ENCODE measurements around the gene C11orf86. TPM values are rescaled to one million over a fixed set of nuclear protein-coding genes. Genes with fewer than 3 reads are reported as not detected.
"Not testable (repeated sequence)": the region's sequence is repeated elsewhere in the genome, so short reads cannot be mapped to it uniquely, and the experiment has no call there.

C11orf86 gene
- polyA plus RNA-seq, 3 donors = 0.07 to 0.44 TPM; not detected in 1

GRCh38 chr11:66988741-66989140, 13.6 kb downstream of the C11orf86 start:
- DNase-seq = not testable (repeated sequence)

- DNase-seq = not testable (repeated sequence)
These were observed 14.3 kb downstream of the C11orf86 start for GRCh38 chr11:66989360-66989759.

GRCh38 chr11:66992041-66992440, 16.9 kb downstream of the C11orf86 start:
- no peak for DNase-seq

- DNase-seq = no peak
These were observed 21.6 kb downstream of the C11orf86 start for GRCh38 chr11:66996609-66997273.

GRCh38 chr11:66999555-66999954, 24.5 kb downstream of the C11orf86 start:
- DNase-seq = no peak

- no peak for DNase-seq
These were observed 26.2 kb downstream of the C11orf86 start for GRCh38 chr11:67001332-67001731.

- no peak for DNase-seq
These were observed 27.3 kb downstream of the C11orf86 start for GRCh38 chr11:67002297-67002913.

GRCh38 chr11:67002921-67003411, 27.9 kb downstream of the C11orf86 start:
- DNase-seq = no peak

- DNase-seq = not testable (repeated sequence)
These were observed 30.1 kb downstream of the C11orf86 start for GRCh38 chr11:67005200-67005599.

- no peak for DNase-seq
These were observed 31.2 kb downstream of the C11orf86 start for GRCh38 chr11:67006029-67006884.

- no peak for DNase-seq
These were observed 32.0 kb downstream of the C11orf86 start for GRCh38 chr11:67007126-67007525.

- DNase-seq = no peak
These were observed 35.3 kb downstream of the C11orf86 start for GRCh38 chr11:67010296-67010905.

- DNase-seq = no peak
These were observed 38.5 kb downstream of the C11orf86 start for GRCh38 chr11:67013511-67014045.

GRCh38 chr11:67014343-67014742, 39.2 kb downstream of the C11orf86 start:
- no peak for DNase-seq

- no peak for DNase-seq
These were observed 39.9 kb downstream of the C11orf86 start for GRCh38 chr11:67015048-67015447.

GRCh38 chr11:67016550-67016949, 41.4 kb downstream of the C11orf86 start:
- DNase-seq = no peak

GRCh38 chr11:67020949-67021348, 45.8 kb downstream of the C11orf86 start:
- DNase-seq = no peak

- no peak for DNase-seq
These were observed 47.3 kb downstream of the C11orf86 start for GRCh38 chr11:67022341-67022933.

GRCh38 chr11:67022961-67023956, 48.2 kb downstream of the C11orf86 start, which contains the start of gene SYT12:
Gene SYT12 (plus strand): TSS chr11:67023134. CDS start chr11:67030145, 7,011 bp downstream.
- DNase-seq = no peak

GRCh38 chr11:67023957-67024353, 48.9 kb downstream of the C11orf86 start:
- DNase-seq = no peak
